Measurements from ENCODE around the gene AGAP1. TPM values are rescaled to one million over a fixed set of nuclear protein-coding genes. Genes with fewer than 3 reads are reported as not detected.

The AGAP1 gene
- total RNA-seq, 4 donors from 2014 or later: 5.3 to 30.6 (median 19.2) TPM

DNA sequence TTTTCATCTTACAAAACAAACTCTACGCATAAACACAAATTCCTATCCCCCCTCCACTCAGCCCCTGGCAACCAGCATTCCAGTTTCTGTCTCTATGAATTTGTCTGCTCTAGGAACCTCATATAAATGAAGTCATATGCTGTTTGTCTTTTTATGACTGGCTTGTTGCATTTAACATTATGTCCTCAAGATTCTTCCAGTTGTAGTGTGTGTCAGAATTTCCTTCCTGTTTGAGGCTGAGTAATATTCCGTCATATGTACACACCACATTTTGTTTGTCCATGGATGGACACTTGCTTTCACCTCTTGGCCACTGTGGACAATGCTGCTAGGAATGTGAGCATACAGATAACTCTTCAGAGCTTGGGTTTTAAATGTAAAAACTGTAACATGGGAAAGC lies 402.2 kb downstream of the AGAP1 start:
- no peak for DNase-seq
- intact Hi-C loops (cut with DNase I; ENCODE audit: low total_unique reads): no loop called here
- TF ChIP-seq, protein P1, sequence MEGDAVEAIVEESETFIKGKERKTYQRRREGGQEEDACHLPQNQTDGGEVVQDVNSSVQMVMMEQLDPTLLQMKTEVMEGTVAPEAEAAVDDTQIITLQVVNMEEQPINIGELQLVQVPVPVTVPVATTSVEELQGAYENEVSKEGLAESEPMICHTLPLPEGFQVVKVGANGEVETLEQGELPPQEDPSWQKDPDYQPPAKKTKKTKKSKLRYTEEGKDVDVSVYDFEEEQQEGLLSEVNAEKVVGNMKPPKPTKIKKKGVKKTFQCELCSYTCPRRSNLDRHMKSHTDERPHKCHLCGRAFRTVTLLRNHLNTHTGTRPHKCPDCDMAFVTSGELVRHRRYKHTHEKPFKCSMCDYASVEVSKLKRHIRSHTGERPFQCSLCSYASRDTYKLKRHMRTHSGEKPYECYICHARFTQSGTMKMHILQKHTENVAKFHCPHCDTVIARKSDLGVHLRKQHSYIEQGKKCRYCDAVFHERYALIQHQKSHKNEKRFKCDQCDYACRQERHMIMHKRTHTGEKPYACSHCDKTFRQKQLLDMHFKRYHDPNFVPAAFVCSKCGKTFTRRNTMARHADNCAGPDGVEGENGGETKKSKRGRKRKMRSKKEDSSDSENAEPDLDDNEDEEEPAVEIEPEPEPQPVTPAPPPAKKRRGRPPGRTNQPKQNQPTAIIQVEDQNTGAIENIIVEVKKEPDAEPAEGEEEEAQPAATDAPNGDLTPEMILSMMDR (IDR thresholded peaks at IDR 0.05): no peak
- no peak for TF ChIP-seq POLR2A (IDR thresholded peaks at IDR 0.05)
- no peak overlapping the region for H3K4me3 ChIP-seq
- no peaks in the 10 kb centered on the region for H3K36me3 ChIP-seq
- H3K27ac ChIP-seq: no peak overlapping the region
- H3K4me1 ChIP-seq: no peaks in the 10 kb centered on the region
- H3K27me3 ChIP-seq: no peaks in the 10 kb centered on the region
- no peaks in the 10 kb centered on the region for H3K9me3 ChIP-seq

DNA sequence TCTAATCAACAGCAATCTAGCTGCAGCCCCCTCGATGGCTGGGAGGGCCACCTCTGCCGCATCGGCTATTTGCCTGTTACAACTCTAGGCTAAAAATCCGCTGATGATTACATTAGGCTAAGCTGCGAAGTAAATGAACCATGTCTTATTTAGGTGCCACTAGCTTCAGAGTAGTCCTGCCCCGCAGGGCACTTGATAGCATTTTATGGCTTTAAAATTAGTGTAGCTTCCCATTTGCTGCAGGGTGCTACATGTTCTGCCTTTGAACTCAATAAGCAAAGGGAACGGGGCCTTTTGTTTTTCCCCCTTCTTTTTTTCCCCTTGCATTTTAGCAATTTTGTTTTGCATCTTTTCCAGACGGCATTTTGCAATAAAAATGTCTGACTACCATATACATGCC lies 404.1 kb downstream of the AGAP1 start:
- H3K4me3 ChIP-seq: no peak overlapping the region
- no peak overlapping the region for H3K27ac ChIP-seq
- no peaks in the 10 kb centered on the region for H3K9me3 ChIP-seq
- no peaks in the 10 kb centered on the region for H3K4me1 ChIP-seq
- no peaks in the 10 kb centered on the region for H3K27me3 ChIP-seq
- H3K36me3 ChIP-seq: no peaks in the 10 kb centered on the region
- DNase-seq: no peak
- TF ChIP-seq, protein P1 (IDR thresholded peaks at IDR 0.05): no peak
- no peak for TF ChIP-seq POLR2A (IDR thresholded peaks at IDR 0.05)
- intact Hi-C loops (cut with DNase I; ENCODE audit: low total_unique reads): no loop called here

DNA sequence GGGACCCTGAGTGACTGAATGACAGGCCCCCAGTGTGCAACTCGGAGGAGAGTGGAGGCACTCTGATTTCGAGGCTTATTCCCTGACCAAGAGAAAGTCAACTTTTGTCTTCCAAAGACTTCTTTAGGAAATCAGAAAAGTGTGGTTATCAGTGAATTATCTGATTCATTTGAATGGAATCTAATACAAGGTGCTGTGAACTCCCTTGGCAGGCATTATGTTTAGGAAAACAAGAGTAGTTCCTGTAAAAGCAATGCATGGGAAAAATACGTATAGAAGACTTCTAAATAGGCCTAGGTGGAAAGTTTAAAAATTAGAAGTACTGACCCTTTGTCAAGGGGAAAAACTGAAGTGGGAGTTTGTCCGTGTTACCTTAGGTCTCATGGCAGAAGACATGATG lies 404.9 kb downstream of the AGAP1 start:
- TF ChIP-seq POLR2A (IDR thresholded peaks at IDR 0.05): no peak
- TF ChIP-seq, protein P1 (IDR thresholded peaks at IDR 0.05): no peak
- Histone ChIP-seq H3K4me1 (no peaks in the 10 kb centered on the region), H3K9me3 (no peaks in the 10 kb centered on the region), H3K27ac (no peak overlapping the region), H3K4me3 (no peak overlapping the region), H3K27me3 (no peaks in the 10 kb centered on the region), H3K36me3 (no peaks in the 10 kb centered on the region)
- DNase-seq: no peak
- intact Hi-C loops (cut with DNase I; ENCODE audit: low total_unique reads): no loop called here

DNA sequence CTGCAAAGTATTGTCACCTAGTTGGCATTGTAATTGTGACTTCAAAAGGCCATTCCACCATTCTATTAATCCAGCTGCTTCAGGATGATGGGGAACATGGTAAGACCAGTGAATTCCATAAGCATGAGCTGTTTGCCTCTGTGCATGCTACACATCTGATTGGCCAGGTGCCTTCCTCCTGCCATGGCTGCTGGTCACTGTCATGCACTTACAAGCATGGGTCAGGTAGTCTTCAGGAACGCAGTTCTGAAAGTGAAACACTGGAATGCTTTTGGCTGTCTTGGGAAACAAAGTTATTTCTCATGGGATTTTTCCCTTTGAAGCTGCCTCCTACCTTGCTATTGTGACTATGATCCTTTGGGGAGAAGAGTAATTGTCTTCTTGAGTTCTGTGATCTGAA lies 406.8 kb downstream of the AGAP1 start:
- DNase-seq: no peak
- H3K9me3 ChIP-seq: no peaks in the 10 kb centered on the region
- H3K27me3 ChIP-seq: no peaks in the 10 kb centered on the region
- H3K27ac ChIP-seq: no peak overlapping the region
- H3K4me3 ChIP-seq: no peak overlapping the region
- no peaks in the 10 kb centered on the region for H3K4me1 ChIP-seq
- intact Hi-C loops (cut with DNase I; ENCODE audit: low total_unique reads): no loop called here
- H3K36me3 ChIP-seq: no peaks in the 10 kb centered on the region
- TF ChIP-seq, protein P1 (IDR thresholded peaks at IDR 0.05): no peak
- TF ChIP-seq POLR2A (IDR thresholded peaks at IDR 0.05): no peak

DNA sequence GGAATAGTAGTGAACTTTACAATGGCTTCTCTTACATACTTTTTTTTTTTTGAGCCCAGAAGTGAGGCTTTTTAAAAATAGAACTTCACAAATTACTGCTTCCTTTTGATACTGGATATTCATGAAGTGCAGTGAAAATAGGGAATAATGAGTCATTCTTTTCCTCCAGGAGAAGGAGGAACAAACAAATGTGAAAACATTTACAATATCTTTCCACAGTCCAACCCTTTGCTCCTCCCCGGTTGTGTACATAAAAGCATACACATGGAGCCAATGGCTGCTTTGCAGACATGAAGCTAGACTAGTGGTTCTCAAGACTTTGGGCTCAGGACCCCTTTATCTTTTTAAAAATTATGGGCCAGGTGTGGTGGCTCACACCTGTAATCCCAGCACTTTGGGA lies 407.4 kb downstream of the AGAP1 start:
- no peak overlapping the region for H3K27ac ChIP-seq
- no peaks in the 10 kb centered on the region for H3K4me1 ChIP-seq
- TF ChIP-seq POLR2A (IDR thresholded peaks at IDR 0.05): no peak
- TF ChIP-seq, protein P1 (IDR thresholded peaks at IDR 0.05): no peak
- no peak for DNase-seq
- no peak overlapping the region for H3K4me3 ChIP-seq
- intact Hi-C loops (cut with DNase I; ENCODE audit: low total_unique reads): no loop called here
- H3K27me3 ChIP-seq: no peaks in the 10 kb centered on the region
- H3K36me3 ChIP-seq: no peaks in the 10 kb centered on the region
- no peaks in the 10 kb centered on the region for H3K9me3 ChIP-seq

All from uterus (tissue), 4 donors.